Activated T-cell treated with anti-CD3 and anti-CD28 coated beads, Interleukin-2, amount 50 U/mL, for 4 hours (primary cell): ENCODE data around the gene RIBC2. TPM values are rescaled to one million over a fixed set of nuclear protein-coding genes. Genes with fewer than 3 reads are reported as not detected.
"Not testable (repeated sequence)": the region's sequence is repeated elsewhere in the genome, so short reads cannot be mapped to it uniquely, and the experiment has no call there.

Experiments
- ATAC-seq, 2 donors: fragments of 200-7000 bp; cut with Tn5 transposase; one replicate each; pipeline ENCODE4 v1.10.0; 2021
- DNase-seq: peaks from one replicate; pipeline ENCODE4 v3.0.0-alpha.2; 2020
- H3K27me3 Mint-ChIP-seq: one replicate; pipeline ENCODE4 v1.8.0; 2021; ENCODE audit warnings: low read depth, mixed read lengths
- H3K36me3 Mint-ChIP-seq: one replicate; pipeline ENCODE4 v1.8.0; 2022; ENCODE audit warnings: mixed read lengths; ENCODE audit not compliant: insufficient read depth
- H3K4me1 Mint-ChIP-seq: one replicate; pipeline ENCODE4 v1.8.0; 2021; ENCODE audit warnings: low read depth, mixed read lengths
- H3K4me3 Mint-ChIP-seq: one replicate; pipeline ENCODE4 v1.8.0; 2021; ENCODE audit warnings: mild to moderate bottlenecking, moderate library complexity, mixed read lengths
- H3K9me3 Mint-ChIP-seq: one replicate; pipeline ENCODE4 v1.8.0; 2021; ENCODE audit warnings: mixed read lengths
- total RNA-seq, 3 donors: library from RNA; stranded (reverse); gene quantifications; one replicate each; pipeline ENCODE4 v1.2.1, GENCODE V29; 2021

RIBC2 gene
- 1 to 10 TPM; 1.3 to 3.7 (median 2.5) TPM for total RNA-seq

GRCh38 chr22:45413368-45414211 lies at the start of gene RIBC2, which contains the start of gene SMC1B:
Gene RIBC2 (plus strand): TSS chr22:45413693. CDS start chr22:45413887, 194 bp downstream.
Gene SMC1B (minus strand): TSS chr22:45413599. CDS start chr22:45413567, 32 bp downstream.
- H3K36me3 Mint-ChIP-seq = no peaks in the 10 kb centered on the region

GRCh38 chr22:45366713-45367112 lies 46.8 kb upstream of the RIBC2 start:
- peaks cover 4% of the 10 kb centered on the region for H3K27me3 Mint-ChIP-seq
- H3K4me1 Mint-ChIP-seq = no peaks in the 10 kb centered on the region
- no peak overlapping the region for H3K4me3 Mint-ChIP-seq
- DNase-seq = no peak
- H3K9me3 Mint-ChIP-seq = peaks cover 10% of the 10 kb centered on the region
- no peaks in the 10 kb centered on the region for H3K36me3 Mint-ChIP-seq
- no peak for ATAC-seq

More at GRCh38 chr22:45413368-45414211, at the start of gene RIBC2, which contains the start of gene SMC1B:
- ATAC-seq = peak; percentile 95 to 97
- H3K4me1 Mint-ChIP-seq = peaks cover 7% of the 10 kb centered on the region
- no peaks in the 10 kb centered on the region for H3K9me3 Mint-ChIP-seq
- no peaks in the 10 kb centered on the region for H3K27me3 Mint-ChIP-seq
- DNase-seq = peak; percentile 69
- H3K4me3 Mint-ChIP-seq = peak within 1 kb of the TSS; percentile 69

DNA sequence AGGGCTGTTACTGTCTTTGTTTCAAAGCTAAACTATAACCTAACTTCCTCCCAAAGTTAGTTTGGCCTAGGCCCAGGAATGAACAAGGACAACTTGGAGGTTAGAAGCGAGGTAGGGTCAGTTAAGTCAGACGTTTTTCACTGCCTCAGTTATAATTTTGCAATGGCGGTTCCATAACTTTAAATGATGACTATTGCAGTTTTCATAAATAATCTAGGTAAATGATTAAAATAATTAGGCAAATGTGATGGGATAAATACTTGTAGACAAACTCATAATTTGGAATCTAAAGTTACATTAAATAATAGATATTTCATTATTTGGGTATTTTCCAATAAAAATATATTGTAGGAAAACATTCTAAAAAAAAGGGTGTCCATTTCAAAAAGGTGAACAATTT lies 39.9 kb upstream of the RIBC2 start:
- ATAC-seq = not testable (repeated sequence)

GRCh38 chr22:45376009-45376408 lies 37.5 kb upstream of the RIBC2 start:
- no peaks in the 10 kb centered on the region for H3K36me3 Mint-ChIP-seq
- no peak overlapping the region for H3K4me3 Mint-ChIP-seq
- DNase-seq (no peak), ATAC-seq (no peak)
- H3K27me3 Mint-ChIP-seq = no peaks in the 10 kb centered on the region
- H3K9me3 Mint-ChIP-seq = no peaks in the 10 kb centered on the region
- H3K4me1 Mint-ChIP-seq = peaks cover 4% of the 10 kb centered on the region

More for the DNA sequence above, 39.9 kb upstream of the RIBC2 start:
- H3K4me1 Mint-ChIP-seq, H3K9me3 Mint-ChIP-seq, H3K27me3 Mint-ChIP-seq, H3K36me3 Mint-ChIP-seq, H3K4me3 Mint-ChIP-seq, DNase-seq: not testable (repeated sequence)

GRCh38 chr22:45376703-45377102 lies 36.8 kb upstream of the RIBC2 start:
- Mint-ChIP-seq H3K36me3 (no peaks in the 10 kb centered on the region), H3K4me1 (peaks cover 4% of the 10 kb centered on the region)
- no peak for ATAC-seq

DNA sequence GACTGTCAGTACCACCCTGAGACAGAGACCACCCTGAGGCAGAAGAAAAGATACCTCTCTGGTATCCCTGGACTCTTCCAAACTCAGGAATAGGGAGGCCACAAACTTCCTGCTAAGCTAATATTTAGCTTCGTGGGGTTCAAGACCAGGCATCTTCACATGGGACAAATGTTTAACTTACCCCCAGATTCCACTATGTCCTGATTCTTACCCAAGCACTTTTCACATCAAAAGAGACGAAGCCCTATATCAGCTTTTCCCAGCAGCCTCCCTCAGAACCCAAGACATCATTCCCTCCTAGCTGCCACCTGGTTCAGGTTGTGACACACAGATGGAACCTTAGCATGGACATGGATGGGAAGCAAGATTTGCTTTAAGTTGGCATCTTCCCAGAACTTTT lies 32.1 kb upstream of the RIBC2 start:
- Mint-ChIP-seq H3K9me3 (no peaks in the 10 kb centered on the region), H3K4me3 (no peak overlapping the region), H3K4me1 (peaks cover 1% of the 10 kb centered on the region), H3K36me3 (no peaks in the 10 kb centered on the region), H3K27me3 (peaks cover 3% of the 10 kb centered on the region)
- DNase-seq (no peak), ATAC-seq (no peak)

More at GRCh38 chr22:45376703-45377102, 36.8 kb upstream of the RIBC2 start:
- DNase-seq = no peak
- Mint-ChIP-seq H3K9me3 (no peaks in the 10 kb centered on the region), H3K4me3 (no peak overlapping the region), H3K27me3 (no peaks in the 10 kb centered on the region)

- Mint-ChIP-seq H3K4me3 (no peak overlapping the region), H3K27me3 (peaks cover 10% of the 10 kb centered on the region), H3K4me1 (no peaks in the 10 kb centered on the region), H3K36me3 (no peaks in the 10 kb centered on the region), H3K9me3 (no peaks in the 10 kb centered on the region)
- ATAC-seq (no peak), DNase-seq (no peak)
These were observed 23.9 kb upstream of the RIBC2 start for GRCh38 chr22:45389546-45389945.

- H3K4me1 Mint-ChIP-seq = no peaks in the 10 kb centered on the region
- peaks cover 2% of the 10 kb centered on the region for H3K27me3 Mint-ChIP-seq
- H3K4me3 Mint-ChIP-seq = no peak overlapping the region
- DNase-seq (no peak), ATAC-seq (no peak)
- H3K36me3 Mint-ChIP-seq = no peaks in the 10 kb centered on the region
- no peaks in the 10 kb centered on the region for H3K9me3 Mint-ChIP-seq
These were observed 15.7 kb upstream of the RIBC2 start for GRCh38 chr22:45397806-45398205.

- H3K27me3 Mint-ChIP-seq = peaks cover 2% of the 10 kb centered on the region
- H3K4me3 Mint-ChIP-seq = no peak overlapping the region
- ATAC-seq = no peak
- H3K36me3 Mint-ChIP-seq = no peaks in the 10 kb centered on the region
- DNase-seq = no peak
- no peaks in the 10 kb centered on the region for H3K4me1 Mint-ChIP-seq
- H3K9me3 Mint-ChIP-seq = no peaks in the 10 kb centered on the region
These were observed 15.3 kb upstream of the RIBC2 start for GRCh38 chr22:45398214-45398613.

DNA sequence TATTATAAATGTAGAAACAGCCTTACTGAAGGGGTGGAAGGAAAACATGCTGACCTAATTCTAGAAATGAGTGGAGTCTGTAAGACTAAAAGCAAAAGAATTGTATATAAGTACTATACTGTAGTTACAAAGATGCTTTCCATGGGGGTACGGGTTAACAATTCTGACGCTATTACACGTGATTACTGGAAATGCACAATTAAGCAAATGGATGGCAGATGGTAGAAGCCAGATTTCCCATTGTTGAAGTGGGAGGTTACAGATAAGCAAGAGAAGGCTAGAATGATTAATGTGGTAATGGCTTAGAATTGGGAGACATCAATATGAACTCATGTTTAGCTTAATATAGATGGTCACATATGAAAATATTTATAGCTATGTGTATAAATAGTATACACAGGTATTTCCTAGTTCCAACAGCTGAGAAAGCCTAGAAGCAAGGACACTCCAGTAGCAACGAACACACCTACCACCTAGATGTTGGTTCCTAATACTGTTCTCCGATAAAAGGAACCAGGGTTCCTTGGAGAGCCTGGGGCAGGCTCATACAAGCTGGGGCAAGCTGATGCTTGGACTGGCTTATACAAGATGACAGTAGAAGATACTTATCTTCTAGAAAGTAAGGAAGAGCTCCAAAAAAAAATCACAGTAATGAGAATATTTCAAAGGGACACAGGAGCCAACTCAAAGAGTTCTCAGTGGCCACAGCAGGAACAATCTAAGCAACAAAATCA lies 13.6 kb upstream of the RIBC2 start:
- H3K27me3 Mint-ChIP-seq = peaks cover 2% of the 10 kb centered on the region
- no peak overlapping the region for H3K4me3 Mint-ChIP-seq
- H3K4me1 Mint-ChIP-seq = no peaks in the 10 kb centered on the region

GRCh38 chr22:45402466-45402985 lies 11.0 kb upstream of the RIBC2 start:
- H3K9me3 Mint-ChIP-seq = no peaks in the 10 kb centered on the region
- no peak overlapping the region for H3K4me3 Mint-ChIP-seq
- ATAC-seq (no peak), DNase-seq (no peak)
- no peaks in the 10 kb centered on the region for H3K36me3 Mint-ChIP-seq
- peaks cover 2% of the 10 kb centered on the region for H3K27me3 Mint-ChIP-seq
- no peaks in the 10 kb centered on the region for H3K4me1 Mint-ChIP-seq

More for the DNA sequence above, 13.6 kb upstream of the RIBC2 start:
- no peaks in the 10 kb centered on the region for H3K36me3 Mint-ChIP-seq
- no peaks in the 10 kb centered on the region for H3K9me3 Mint-ChIP-seq
- ATAC-seq = no peak
- no peak for DNase-seq

GRCh38 chr22:45407793-45408192 lies 5.7 kb upstream of the RIBC2 start:
- ATAC-seq (no peak), DNase-seq (no peak)
- H3K4me3 Mint-ChIP-seq = no peak overlapping the region
- H3K9me3 Mint-ChIP-seq = peaks cover 4% of the 10 kb centered on the region
- no peaks in the 10 kb centered on the region for H3K27me3 Mint-ChIP-seq
- no peaks in the 10 kb centered on the region for H3K36me3 Mint-ChIP-seq
- H3K4me1 Mint-ChIP-seq = no peaks in the 10 kb centered on the region

DNA sequence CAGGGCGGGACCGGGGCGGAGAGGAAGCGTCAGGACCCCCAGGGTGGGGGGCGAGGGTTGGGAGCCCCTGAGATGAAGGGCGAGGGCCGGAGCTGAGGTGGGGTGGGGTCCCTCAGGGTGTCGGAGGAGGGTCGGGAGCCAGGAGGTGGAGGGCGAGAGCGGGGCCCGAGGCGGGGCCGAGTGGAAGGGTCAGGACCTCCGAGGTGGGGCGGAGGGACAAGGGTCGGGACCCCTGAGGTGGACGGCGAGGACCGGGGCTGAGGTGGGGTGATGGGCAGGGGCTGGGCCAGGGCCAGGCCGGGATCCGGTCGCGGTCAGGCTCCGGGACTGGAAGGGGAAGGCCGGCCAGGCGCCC lies 503 bp upstream of the RIBC2 start:
- H3K4me1 Mint-ChIP-seq = peaks cover 7% of the 10 kb centered on the region
- no peak for DNase-seq
- no peaks in the 10 kb centered on the region for H3K36me3 Mint-ChIP-seq
- ATAC-seq = no peak
- no peaks in the 10 kb centered on the region for H3K27me3 Mint-ChIP-seq
- H3K9me3 Mint-ChIP-seq = no peaks in the 10 kb centered on the region
- no peak overlapping the region for H3K4me3 Mint-ChIP-seq

DNA sequence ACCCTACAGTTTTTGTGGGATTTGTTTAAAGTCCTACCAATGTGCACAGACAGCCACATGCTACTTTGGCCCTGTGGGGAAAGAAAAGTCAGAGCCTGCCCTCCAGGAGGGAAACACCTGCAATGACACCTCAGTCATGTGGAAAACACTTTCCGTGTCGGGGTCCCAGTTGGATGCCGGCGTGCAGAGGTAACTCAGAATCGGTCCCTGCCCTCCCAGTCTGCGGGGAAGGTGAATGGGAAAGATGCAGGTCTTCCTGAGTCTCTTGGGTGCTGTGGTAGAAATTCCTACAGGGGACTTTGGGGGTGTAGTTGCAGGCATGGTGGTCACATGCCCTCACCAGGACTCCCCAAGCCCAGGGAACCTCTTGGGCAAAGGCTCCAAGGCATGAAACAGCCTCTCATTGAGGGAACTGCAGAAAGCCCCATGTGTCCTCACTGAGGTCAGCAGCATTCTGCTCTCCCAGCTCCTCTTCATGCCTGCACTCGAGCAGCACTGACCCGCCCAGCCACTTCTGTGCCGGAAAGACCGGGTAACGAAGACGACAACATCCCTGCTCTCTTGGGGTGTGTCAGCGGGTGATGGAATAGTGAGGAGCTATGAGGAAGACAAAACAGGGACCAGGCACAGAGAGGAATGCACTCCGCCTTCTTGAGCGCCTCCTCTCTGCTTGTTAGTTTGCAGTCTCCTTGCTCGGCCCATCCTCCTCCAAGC lies 4.7 kb downstream of the RIBC2 start:
- H3K4me3 Mint-ChIP-seq = no peak overlapping the region
- DNase-seq (no peak), ATAC-seq (no peak)
- H3K9me3 Mint-ChIP-seq = no peaks in the 10 kb centered on the region
- no peaks in the 10 kb centered on the region for H3K36me3 Mint-ChIP-seq
- H3K4me1 Mint-ChIP-seq = peaks cover 7% of the 10 kb centered on the region
- H3K27me3 Mint-ChIP-seq = no peaks in the 10 kb centered on the region
